ENCODE data around the gene ITGA8.

The ITGA8 gene

GRCh38 chr10:15735763-15736162 lies 16.0 kb upstream of the ITGA8 start:
- no peak for DNase-seq (ENCODE audit: low spot score)

GRCh38 chr10:15730341-15730740 lies 10.6 kb upstream of the ITGA8 start:
- DNase-seq (ENCODE audit: low spot score): no peak

GRCh38 chr10:15729890-15730289 lies 10.2 kb upstream of the ITGA8 start:
- DNase-seq (ENCODE audit: low spot score): no peak

GRCh38 chr10:15726042-15726441 lies 6.3 kb upstream of the ITGA8 start:
- DNase-seq (ENCODE audit: low spot score): no peak

GRCh38 chr10:15725603-15726002 lies 5.9 kb upstream of the ITGA8 start:
- DNase-seq (ENCODE audit: low spot score): peak; percentile 85

GRCh38 chr10:15724683-15725082 lies 5.0 kb upstream of the ITGA8 start:
- no peak for DNase-seq (ENCODE audit: low spot score)

- no peak for DNase-seq (ENCODE audit: low spot score)
Observed at GRCh38 chr10:15723803-15724202, 4.1 kb upstream of the ITGA8 start.

- DNase-seq (ENCODE audit: low spot score): no peak
Observed at GRCh38 chr10:15720635-15721287, 1.0 kb upstream of the ITGA8 start.

GRCh38 chr10:15719049-15719898 lies 448 bp downstream of the ITGA8 start:
- no peak for DNase-seq (ENCODE audit: low spot score)

- no peak for DNase-seq (ENCODE audit: low spot score)
Observed at GRCh38 chr10:15718694-15719048, 1.1 kb downstream of the ITGA8 start.

- no peak for DNase-seq (ENCODE audit: low spot score)
Observed at GRCh38 chr10:15715619-15716227, 4.0 kb downstream of the ITGA8 start.

- DNase-seq (ENCODE audit: low spot score): no peak
Observed at GRCh38 chr10:15714847-15715246, 4.9 kb downstream of the ITGA8 start.

- no peak for DNase-seq (ENCODE audit: low spot score)
Observed at GRCh38 chr10:15712883-15713282, 6.8 kb downstream of the ITGA8 start.

- DNase-seq (ENCODE audit: low spot score): no peak
Observed at GRCh38 chr10:15710455-15710854, 9.3 kb downstream of the ITGA8 start.

GRCh38 chr10:15705298-15705697 lies 14.4 kb downstream of the ITGA8 start:
- no peak for DNase-seq (ENCODE audit: low spot score)

- DNase-seq (ENCODE audit: low spot score): no peak
Observed at GRCh38 chr10:15704581-15704968, 15.1 kb downstream of the ITGA8 start.

GRCh38 chr10:15703944-15704580 lies 15.7 kb downstream of the ITGA8 start:
- DNase-seq (ENCODE audit: low spot score): no peak

- DNase-seq (ENCODE audit: low spot score): no peak
Observed at GRCh38 chr10:15703151-15703880, 16.4 kb downstream of the ITGA8 start.

GRCh38 chr10:15700078-15700674 lies 19.5 kb downstream of the ITGA8 start:
- DNase-seq (ENCODE audit: low spot score): no peak

- DNase-seq (ENCODE audit: low spot score): no peak
Observed at GRCh38 chr10:15695852-15696251, 23.9 kb downstream of the ITGA8 start.

- DNase-seq (ENCODE audit: low spot score): no peak
Observed at GRCh38 chr10:15690031-15690430, 29.7 kb downstream of the ITGA8 start.

- DNase-seq (ENCODE audit: low spot score): no peak
Observed at GRCh38 chr10:15684768-15685167, 35.0 kb downstream of the ITGA8 start.
